Neuronal stem cell (in vitro differentiated cells): ENCODE data around the gene STIM1.
A peak's percentile ranks its signal among the peaks of the same experiment; 100 is the strongest.

Experiments
- DNase-seq: peaks from one replicate; pipeline ENCODE4 v3.0.0-alpha.2; 2013; ENCODE audit warnings: low spot score
- H2AFZ ChIP-seq: one replicate; pipeline ENCODE4 v1.6.1; 2013; ENCODE audit warnings: mild to moderate bottlenecking, low read length, inconsistent platforms
- H2AK5ac ChIP-seq: 2 replicates; pipeline ENCODE4 v1.6.1; 2013; ENCODE audit warnings: low read depth, mild to moderate bottlenecking, inconsistent platforms, low read length, moderate library complexity, mixed read lengths
- H2BK120ac ChIP-seq: 2 replicates; pipeline ENCODE4 v1.6.1; 2013; ENCODE audit warnings: low read depth, mild to moderate bottlenecking, inconsistent platforms, low read length, moderate library complexity, mixed read lengths
- H2BK12ac ChIP-seq: one replicate; pipeline ENCODE4 v1.6.1; 2013; ENCODE audit warnings: low read length, inconsistent platforms
- H2BK15ac ChIP-seq: 2 replicates; pipeline ENCODE4 v1.6.1; 2013; ENCODE audit warnings: mild to moderate bottlenecking, low read length, inconsistent platforms, mixed read lengths
- H2BK5ac ChIP-seq: one replicate; pipeline ENCODE4 v1.6.1; 2013; ENCODE audit warnings: inconsistent platforms, mild to moderate bottlenecking, low read length, moderate library complexity
- H3K14ac ChIP-seq: one replicate; pipeline ENCODE4 v1.6.1; 2013; ENCODE audit warnings: low read length, inconsistent platforms
- H3K18ac ChIP-seq: 2 replicates; pipeline ENCODE4 v1.6.1; 2013; ENCODE audit warnings: low read length, inconsistent platforms
- H3K23ac ChIP-seq: 2 replicates; pipeline ENCODE4 v1.6.1; 2013; ENCODE audit warnings: low read depth, mild to moderate bottlenecking, mixed read lengths, low read length, inconsistent platforms; ENCODE audit not compliant: poor library complexity
- H3K27ac ChIP-seq: replicated peaks from 3 replicates; pipeline ENCODE4 v1.5.1; 2013; ENCODE audit warnings: low read length, inconsistent platforms
- H3K27me3 ChIP-seq, 3 experiments: 2 replicates each; pipeline ENCODE4 v1.6.1; 2013; ENCODE audit warnings: low read length in 3 of 3, mild to moderate bottlenecking in 2 of 3, inconsistent platforms in 1 of 3, low read depth in 1 of 3, mixed read lengths in 1 of 3, moderate library complexity in 1 of 3; ENCODE audit not compliant: control insufficient read depth in 3 of 3, insufficient read depth in 3 of 3
- H3K36me3 ChIP-seq, 2 donors: replicated peaks in 1 of 2; 2 replicates each; pipeline ENCODE4 v1.6.1; 2013; ENCODE audit warnings: low read length in 2 of 2; ENCODE audit not compliant: control insufficient read depth in 2 of 2, insufficient read depth in 2 of 2
- H3K4ac ChIP-seq: 2 replicates; pipeline ENCODE4 v1.6.1; 2013; ENCODE audit warnings: inconsistent platforms, mild to moderate bottlenecking, low read length, moderate library complexity
- H3K4me1 ChIP-seq, 2 donors: 1 replicate in 1 of 2; 2 replicates in 1 of 2; pipeline ENCODE4 v1.6.1; 2013; ENCODE audit warnings: low read length in 2 of 2, low read depth in 1 of 2; ENCODE audit not compliant: control insufficient read depth in 2 of 2, insufficient read depth in 1 of 2
- H3K4me2 ChIP-seq: one replicate; pipeline ENCODE4 v1.6.1; 2013; ENCODE audit warnings: mild to moderate bottlenecking, low read length, inconsistent platforms; ENCODE audit not compliant: insufficient read depth, poor library complexity, severe bottlenecking
- H3K4me3 ChIP-seq, 2 donors: 2 replicates each; pipeline ENCODE4 v1.5.1; 2013; ENCODE audit warnings: low read length in 2 of 2, mild to moderate bottlenecking in 2 of 2, inconsistent platforms in 1 of 2, moderate library complexity in 1 of 2
- H3K79me1 ChIP-seq: one replicate; pipeline ENCODE4 v1.6.1; 2013; ENCODE audit warnings: low read depth, mild to moderate bottlenecking, inconsistent platforms, low read length, moderate library complexity
- H3K9ac ChIP-seq: one replicate; pipeline ENCODE4 v1.6.1; 2013; ENCODE audit warnings: mild to moderate bottlenecking, low read depth, low read length, inconsistent platforms; ENCODE audit not compliant: poor library complexity
- H3K9me3 ChIP-seq, 2 donors: replicated peaks in 1 of 2; 2 replicates each; pipeline versions ENCODE3 to v1.6.1; 2013; ENCODE audit warnings: low read length in 2 of 2, mild to moderate bottlenecking in 2 of 2, inconsistent platforms in 1 of 2, low read depth in 1 of 2, mixed read lengths in 1 of 2, moderate library complexity in 1 of 2; ENCODE audit not compliant: control insufficient read depth in 2 of 2, insufficient read depth in 1 of 2
- H4K8ac ChIP-seq: one replicate; pipeline ENCODE4 v1.6.1; 2013; ENCODE audit warnings: low read depth, mild to moderate bottlenecking, inconsistent platforms, low read length, moderate library complexity
- H4K91ac ChIP-seq: one replicate; pipeline ENCODE4 v1.6.1; 2013; ENCODE audit warnings: low read length, low read depth, mild to moderate bottlenecking, inconsistent platforms; ENCODE audit not compliant: poor library complexity
- WGBS, 2 donors: extraction: QIAGEN DNeasy Blood & Tissue Kit; methylation state at CpG; one replicate each; pipeline ENCODE4 v1.1.7; 2013; ENCODE audit warnings: missing lambda C conversion rate in 2 of 2, mixed read lengths in 1 of 2; ENCODE audit not compliant: insufficient read length in 2 of 2, insufficient replicate concordance in 1 of 2; ENCODE audit errors: extremely low coverage in 2 of 2; 5-methylcytosine and 5-hydroxymethylcytosine counted together

Gene STIM1

DNA sequence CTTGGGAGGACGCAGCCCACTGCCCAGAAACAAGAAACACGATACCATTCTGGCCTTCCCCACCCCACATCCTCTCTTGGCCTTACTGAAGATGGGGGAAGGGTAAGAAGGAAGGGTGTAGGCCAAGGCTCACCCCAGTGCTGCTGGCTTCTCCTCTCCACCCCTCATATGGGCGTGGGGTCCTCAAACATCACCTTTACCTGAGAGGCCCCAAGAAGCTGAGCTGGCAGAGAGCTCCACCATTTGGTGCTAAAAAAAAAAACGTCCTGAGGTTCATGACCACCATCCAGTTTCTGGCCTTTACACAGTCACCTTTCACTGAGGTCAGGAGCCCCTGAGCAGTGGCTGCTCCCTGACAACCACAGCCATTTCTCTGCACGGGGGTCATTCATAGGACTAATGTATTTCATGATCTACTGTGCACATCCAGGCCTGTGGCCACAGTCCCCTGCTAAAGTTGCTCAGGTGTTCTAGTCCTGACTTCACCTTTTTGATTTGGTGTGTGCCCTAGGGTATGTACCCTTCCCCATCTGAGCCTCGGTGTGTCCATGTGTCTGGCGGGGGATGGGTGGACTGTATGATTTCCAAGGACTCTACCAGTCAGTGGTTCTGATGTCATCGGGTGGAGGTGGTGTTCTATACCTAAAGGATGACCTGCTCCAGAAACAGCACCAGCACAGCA, 29.9 kb upstream of the STIM1 start:
- WGBS, 2 donors = no CpG with 5 or more reads among the region's 8 CpGs
- no peak overlapping the region for H3K4ac ChIP-seq

DNA sequence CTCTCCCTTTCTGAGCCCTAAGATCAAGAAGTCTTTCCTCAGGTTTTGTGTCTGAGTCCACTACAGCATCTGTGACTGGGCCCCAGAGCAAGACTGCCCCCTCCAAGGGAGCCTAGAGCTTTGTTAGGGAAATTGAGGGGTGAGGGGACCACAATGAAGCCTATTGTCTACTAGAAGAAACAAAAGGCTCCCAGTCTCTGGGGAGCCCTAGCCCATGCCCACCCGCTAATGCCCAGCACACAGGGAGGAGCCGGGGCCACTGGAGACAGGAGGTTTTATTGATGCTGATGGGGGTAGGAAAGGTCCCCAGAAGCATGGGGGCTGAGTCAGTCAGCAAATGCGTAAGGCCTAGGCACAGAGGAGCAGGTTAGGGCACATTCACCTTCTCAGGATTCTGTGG, 28.7 kb upstream of the STIM1 start:
- no peak overlapping the region for H3K27ac ChIP-seq

More for the DNA sequence above, 29.9 kb upstream of the STIM1 start:
- Histone ChIP-seq H3K9ac (no peak overlapping the region), H3K27me3 (no peaks in the 10 kb centered on the region), H3K27ac (no peak overlapping the region), H3K79me1 (no peaks in the 10 kb centered on the region), H2AFZ (no peak overlapping the region), H2BK120ac (no peak overlapping the region), H2BK12ac (no peak overlapping the region), H3K23ac (peak overlapping the region; percentile 2), H3K4me2 (no peak overlapping the region), H2BK15ac (no peak overlapping the region), H3K4me3 (no peak overlapping the region), H4K8ac (no peak overlapping the region), H4K91ac (no peak overlapping the region), H3K9me3 (no peaks in the 10 kb centered on the region), H3K4me1 (peaks cover 0 to 11% of the 10 kb centered on the region in 2 donors), H3K36me3 (peaks cover 22 to 73% of the 10 kb centered on the region in 2 donors), H3K14ac (no peak overlapping the region), H2BK5ac (no peak overlapping the region), H3K18ac (no peak overlapping the region), H2AK5ac (no peak overlapping the region)
- no peak for DNase-seq

DNA sequence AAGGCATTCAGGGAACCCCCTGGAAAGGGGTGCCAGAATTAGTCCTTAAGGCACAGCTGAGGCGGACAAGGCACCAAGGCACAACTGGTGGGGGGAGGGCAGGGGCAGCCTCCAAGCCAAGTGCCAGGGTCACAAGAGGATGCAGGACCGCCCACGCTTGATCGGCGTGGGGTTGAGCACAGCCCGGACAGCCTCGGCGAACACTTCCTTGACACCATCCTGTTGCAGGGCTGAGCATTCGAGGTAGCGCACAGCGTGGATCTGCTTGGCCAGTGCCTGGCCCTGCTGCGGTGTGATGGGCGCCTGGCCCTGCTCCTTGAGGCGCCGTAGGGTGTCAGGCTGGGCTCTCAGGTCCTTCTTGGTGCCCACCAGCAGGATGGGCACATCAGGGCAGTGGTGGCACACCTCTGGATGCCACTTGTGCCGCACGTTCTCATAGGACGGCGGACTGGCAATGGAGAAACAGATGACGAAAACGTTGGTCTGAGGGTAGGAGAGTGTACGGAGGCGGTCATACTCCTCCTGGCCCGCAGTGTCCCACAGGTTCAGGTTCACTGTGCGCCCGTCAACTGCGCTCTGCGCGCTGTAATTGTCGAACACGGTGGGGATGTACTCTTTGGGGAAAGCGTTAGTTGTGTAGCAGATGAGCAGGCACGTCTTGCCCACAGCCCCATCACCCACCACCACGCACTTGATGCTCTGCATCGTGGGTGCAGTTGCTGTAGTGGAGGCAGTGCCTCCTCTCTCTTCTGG, 27.9 kb upstream of the STIM1 start:
- Histone ChIP-seq H2BK5ac (no peak overlapping the region), H4K91ac (no peak overlapping the region), H3K9me3 (no peaks in the 10 kb centered on the region), H3K27me3 (no peaks in the 10 kb centered on the region), H3K27ac (no peak overlapping the region), H3K23ac (peak overlapping the region; percentile 16), H3K4me2 (no peak overlapping the region), H3K4ac (no peak overlapping the region), H2AFZ (no peak overlapping the region), H2AK5ac (no peak overlapping the region), H2BK12ac (peak overlapping the region; percentile 14), H3K14ac (no peak overlapping the region), H3K4me1 (peaks cover 0 to 12% of the 10 kb centered on the region in 2 donors), H3K36me3 (peaks cover 22 to 86% of the 10 kb centered on the region in 2 donors), H2BK15ac (no peak overlapping the region), H4K8ac (no peak overlapping the region), H3K18ac (no peak overlapping the region), H3K9ac (peak overlapping the region; percentile 2), H3K4me3 (no peak overlapping the region), H2BK120ac (peak overlapping the region; percentile 16), H3K79me1 (peaks cover 2% of the 10 kb centered on the region)
- DNase-seq = no peak
- no CpG with 5 or more reads among the region's 35 CpGs for WGBS, 2 donors

More for the DNA sequence above, 28.7 kb upstream of the STIM1 start:
- no peak overlapping the region for H3K4me2 ChIP-seq
- no peak for DNase-seq
- H4K91ac ChIP-seq = no peak overlapping the region
- no peak overlapping the region for H3K18ac ChIP-seq
- H4K8ac ChIP-seq = no peak overlapping the region
- peaks cover 0 to 11% of the 10 kb centered on the region in 2 donors for H3K4me1 ChIP-seq
- no peak overlapping the region for H2BK12ac ChIP-seq
- H3K23ac ChIP-seq = no peak overlapping the region
- H2BK120ac ChIP-seq = no peak overlapping the region
- peaks cover 22 to 80% of the 10 kb centered on the region in 2 donors for H3K36me3 ChIP-seq
- no peak overlapping the region for H2AK5ac ChIP-seq
- H2BK5ac ChIP-seq = no peak overlapping the region
- H3K4me3 ChIP-seq = no peak overlapping the region
- H2BK15ac ChIP-seq = no peak overlapping the region
- no peak overlapping the region for H3K9ac ChIP-seq
- no peak overlapping the region for H2AFZ ChIP-seq
- H3K9me3 ChIP-seq = no peaks in the 10 kb centered on the region
- no CpG with 5 or more reads among the region's 3 CpGs for WGBS, 2 donors
- peaks cover 2% of the 10 kb centered on the region for H3K79me1 ChIP-seq
- H3K27me3 ChIP-seq = no peaks in the 10 kb centered on the region
- no peak overlapping the region for H3K4ac ChIP-seq
- H3K14ac ChIP-seq = no peak overlapping the region

DNA sequence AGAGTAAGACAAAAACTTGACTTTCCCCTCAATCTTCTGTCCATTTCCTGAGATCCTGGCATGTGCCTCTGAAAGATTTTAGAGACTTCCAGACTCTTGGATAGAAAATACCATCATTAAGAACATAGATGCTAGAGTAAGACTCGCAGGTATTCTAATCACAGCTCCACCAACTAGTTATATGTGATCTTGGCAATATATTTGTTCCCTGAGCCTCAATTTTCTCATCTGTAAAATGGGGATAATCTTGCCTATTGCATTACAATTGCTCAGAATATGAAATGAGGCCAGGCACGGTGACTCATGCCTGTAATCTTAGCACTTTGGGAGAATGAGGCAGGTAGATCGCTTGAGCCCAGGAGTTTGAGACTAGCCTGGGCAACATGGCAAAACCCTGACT, 25.4 kb upstream of the STIM1 start:
- H2BK120ac ChIP-seq = no peak overlapping the region
- no peak overlapping the region for H2BK5ac ChIP-seq
- no peak overlapping the region for H3K18ac ChIP-seq
- no peak overlapping the region for H3K27ac ChIP-seq
- no CpG with 5 or more reads among the region's 3 CpGs for whole genome bisulfite sequencing, 2 donors
- no peak overlapping the region for H3K14ac ChIP-seq
- no peak overlapping the region for H2BK15ac ChIP-seq
- DNase-seq = no peak
- H3K23ac ChIP-seq = no peak overlapping the region
- H3K27me3 ChIP-seq = no peaks in the 10 kb centered on the region
- peaks cover 16 to 86% of the 10 kb centered on the region in 2 donors for H3K36me3 ChIP-seq
- H2BK12ac ChIP-seq = no peak overlapping the region
- H3K4ac ChIP-seq = no peak overlapping the region
- no peak overlapping the region for H3K4me2 ChIP-seq
- H3K9me3 ChIP-seq = no peaks in the 10 kb centered on the region
- H2AFZ ChIP-seq = no peak overlapping the region
- H3K4me3 ChIP-seq = no peak overlapping the region
- H3K4me1 ChIP-seq = peaks cover 0 to 9% of the 10 kb centered on the region in 2 donors
- no peak overlapping the region for H2AK5ac ChIP-seq
- H4K91ac ChIP-seq = no peak overlapping the region
- no peak overlapping the region for H4K8ac ChIP-seq
- no peak overlapping the region for H3K9ac ChIP-seq
- peaks cover 2% of the 10 kb centered on the region for H3K79me1 ChIP-seq
